RKO (cell line): ENCODE data around the gene ORAI3.

Source experiments
- DNase-seq: peaks from one replicate; pipeline ENCODE4 v3.0.0-alpha.2; 2016; ENCODE audit warnings: low spot score

Gene ORAI3

DNA sequence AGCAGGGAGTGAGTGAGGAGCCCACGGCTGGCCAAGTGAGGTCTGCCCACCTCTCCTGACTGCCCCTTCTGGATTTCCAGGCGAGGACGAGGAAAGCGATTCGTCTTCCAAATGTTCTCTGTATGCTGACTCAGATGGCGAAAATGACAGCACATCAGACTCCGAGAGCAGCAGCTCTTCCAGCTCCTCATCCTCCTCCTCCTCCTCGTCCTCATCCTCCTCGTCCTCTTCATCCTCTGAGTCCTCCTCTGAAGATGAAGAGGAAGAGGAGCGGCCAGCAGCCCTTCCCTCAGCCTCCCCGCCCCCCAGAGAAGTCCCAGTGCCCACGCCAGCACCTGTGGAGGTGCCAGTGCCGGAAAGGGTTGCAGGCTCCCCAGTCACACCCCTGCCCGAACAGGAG is 22.4 kb downstream of the ORAI3 start:
- no peak for DNase-seq

DNA sequence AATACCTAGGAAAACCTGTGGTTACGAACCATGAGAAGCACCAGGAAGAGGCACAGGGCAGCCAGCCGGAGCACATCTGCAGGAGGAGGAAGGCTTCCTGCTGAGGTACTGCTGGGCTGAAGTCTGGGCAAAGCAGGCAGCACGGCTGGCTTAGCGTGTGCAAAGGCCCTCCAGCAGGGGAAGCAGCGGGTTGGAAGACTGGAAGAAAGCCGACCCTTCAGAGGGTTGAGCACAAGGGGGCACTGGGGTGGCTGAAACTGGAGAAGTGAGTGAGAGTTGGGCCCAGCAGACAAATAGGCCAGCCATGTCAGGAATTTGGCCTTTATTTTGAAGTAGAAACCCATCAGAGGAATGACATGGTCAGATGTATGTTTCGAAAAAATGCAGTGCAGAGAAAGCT is 24.0 kb downstream of the ORAI3 start:
- DNase-seq = no peak

DNA sequence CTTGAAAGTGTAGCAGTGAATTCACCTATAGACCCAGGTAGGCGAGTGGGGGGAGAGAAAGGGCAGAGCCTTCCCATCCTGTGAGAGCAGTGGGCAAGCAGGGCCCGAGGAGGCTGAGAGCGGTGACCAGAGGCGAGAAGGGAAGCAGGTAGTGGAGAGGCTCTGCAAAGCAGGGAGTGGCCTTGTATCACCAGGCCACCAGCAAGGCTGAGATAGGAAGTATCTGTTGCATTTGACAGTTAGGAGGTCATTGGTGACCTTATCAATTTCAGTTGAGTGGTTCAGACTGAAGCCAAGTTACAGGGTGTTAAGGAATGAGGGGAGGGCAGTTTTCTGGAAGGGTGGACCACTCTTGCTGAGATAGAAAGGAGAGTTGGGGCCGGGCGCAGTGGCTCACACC is 25.5 kb downstream of the ORAI3 start:
- no peak for DNase-seq

DNA sequence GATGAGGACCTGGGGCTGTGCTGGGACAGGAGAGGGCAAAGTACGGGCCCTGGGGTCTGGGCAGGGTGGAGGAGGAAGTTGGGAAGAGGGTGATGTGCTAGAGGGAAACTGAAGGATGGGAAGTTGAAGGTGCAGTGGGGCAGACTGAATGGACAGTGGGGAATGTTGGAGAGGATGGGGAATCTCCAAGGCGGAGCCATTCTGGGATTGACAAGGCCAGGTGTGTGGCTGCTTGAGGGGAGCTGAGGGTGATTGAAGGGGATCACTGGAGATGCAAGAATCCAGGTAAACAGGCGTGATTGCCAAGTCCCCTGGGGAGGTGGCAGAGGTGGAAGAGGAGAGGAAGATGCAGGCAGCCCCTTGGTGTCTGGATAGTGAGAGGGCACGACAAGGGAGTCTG is 27.6 kb downstream of the ORAI3 start:
- no peak for DNase-seq

DNA sequence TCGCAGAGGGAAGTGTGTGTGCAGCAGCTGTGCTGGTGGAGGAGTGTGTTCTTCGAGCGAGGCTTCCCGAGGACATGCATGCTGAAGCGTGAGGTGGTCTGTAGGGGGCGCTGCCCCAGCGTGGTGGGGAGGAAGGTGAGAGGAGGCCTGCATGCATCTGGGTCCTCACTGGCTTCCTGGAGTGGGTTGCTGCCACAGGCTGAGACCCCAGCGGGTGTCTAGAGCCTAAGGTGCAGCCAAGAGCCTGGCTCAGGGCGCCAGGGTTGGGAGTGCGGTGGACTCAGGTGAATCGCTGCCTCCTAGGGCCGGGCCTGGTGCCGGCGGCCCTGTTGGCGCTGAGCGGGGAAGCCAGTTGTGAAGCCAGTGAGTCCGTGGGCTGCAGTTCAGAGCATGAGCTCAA is 28.6 kb downstream of the ORAI3 start:
- no peak for DNase-seq

DNA sequence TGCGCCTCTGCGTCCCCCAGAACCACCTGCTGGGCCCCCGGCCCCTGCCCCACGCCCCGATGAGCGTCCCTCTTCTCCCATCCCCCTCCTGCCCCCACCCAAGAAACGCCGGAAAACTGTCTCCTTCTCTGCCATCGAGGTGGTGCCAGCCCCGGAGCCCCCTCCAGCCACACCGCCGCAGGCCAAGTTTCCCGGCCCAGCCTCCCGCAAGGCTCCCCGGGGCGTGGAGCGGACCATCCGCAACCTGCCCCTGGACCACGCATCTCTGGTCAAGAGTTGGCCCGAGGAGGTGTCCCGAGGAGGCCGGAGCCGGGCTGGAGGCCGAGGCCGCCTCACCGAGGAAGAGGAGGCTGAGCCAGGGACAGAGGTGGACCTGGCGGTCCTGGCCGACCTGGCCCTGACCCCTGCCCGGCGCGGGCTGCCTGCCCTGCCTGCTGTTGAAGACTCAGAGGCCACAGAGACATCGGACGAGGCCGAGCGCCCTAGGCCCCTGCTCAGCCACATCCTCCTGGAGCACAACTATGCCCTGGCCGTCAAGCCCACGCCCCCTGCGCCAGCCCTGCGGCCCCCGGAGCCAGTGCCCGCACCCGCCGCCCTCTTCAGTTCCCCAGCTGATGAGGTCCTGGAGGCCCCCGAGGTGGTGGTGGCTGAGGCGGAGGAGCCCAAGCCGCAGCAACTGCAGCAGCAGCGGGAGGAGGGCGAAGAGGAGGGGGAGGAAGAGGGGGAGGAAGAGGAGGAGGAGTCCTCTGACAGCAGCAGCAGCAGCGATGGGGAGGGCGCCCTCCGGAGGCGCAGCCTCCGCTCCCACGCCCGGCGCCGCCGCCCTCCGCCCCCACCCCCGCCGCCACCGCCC is 30.5 kb downstream of the ORAI3 start:
- no peak for DNase-seq

DNA sequence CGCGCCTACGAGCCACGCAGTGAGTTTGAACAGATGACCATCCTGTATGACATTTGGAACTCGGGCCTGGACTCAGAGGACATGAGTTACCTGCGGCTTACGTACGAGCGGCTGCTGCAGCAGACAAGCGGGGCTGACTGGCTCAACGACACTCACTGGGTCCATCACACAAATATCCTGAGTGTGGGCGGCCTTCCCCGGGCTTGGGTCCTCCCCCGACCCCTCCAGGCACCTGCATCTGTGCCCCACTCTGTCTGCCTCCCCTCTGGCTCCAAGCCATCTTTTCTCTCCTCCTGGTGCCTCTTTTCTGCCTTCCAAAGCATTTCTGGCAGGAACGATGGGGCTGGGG is 31.1 kb downstream of the ORAI3 start:
- no peak for DNase-seq

DNA sequence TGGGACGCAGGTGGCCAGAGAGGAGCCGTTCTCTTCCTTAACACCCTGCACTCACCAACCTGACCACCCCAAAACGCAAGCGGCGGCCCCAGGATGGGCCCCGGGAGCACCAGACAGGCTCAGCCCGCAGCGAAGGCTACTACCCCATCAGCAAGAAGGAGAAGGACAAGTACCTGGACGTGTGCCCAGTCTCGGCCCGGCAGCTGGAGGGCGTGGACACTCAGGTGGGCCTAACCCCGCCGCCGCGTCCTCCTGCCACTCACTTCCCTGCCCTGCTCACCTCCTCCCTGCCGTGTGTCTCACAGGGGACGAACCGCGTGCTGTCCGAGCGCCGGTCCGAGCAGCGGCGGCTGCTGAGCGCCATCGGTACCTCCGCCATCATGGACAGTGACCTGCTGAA is 31.6 kb downstream of the ORAI3 start:
- DNase-seq = no peak

DNA sequence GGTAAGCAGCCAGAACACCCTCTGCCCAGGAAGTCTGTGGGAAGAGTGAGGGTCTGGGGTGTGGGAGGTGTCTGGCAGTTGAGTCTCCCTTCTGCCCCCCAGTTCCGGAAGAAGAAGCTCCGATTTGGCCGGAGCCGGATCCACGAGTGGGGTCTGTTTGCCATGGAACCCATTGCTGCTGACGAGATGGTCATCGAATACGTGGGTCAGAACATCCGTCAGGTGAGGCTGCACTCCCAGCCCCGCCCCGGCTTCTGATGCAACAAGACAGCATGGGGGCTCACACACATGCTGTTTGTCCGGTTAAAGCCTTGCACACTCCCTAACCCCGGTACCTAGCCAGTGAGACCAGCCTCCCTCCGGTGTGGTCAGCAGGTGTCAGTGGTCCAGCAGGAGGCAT is 32.1 kb downstream of the ORAI3 start:
- DNase-seq = no peak

DNA sequence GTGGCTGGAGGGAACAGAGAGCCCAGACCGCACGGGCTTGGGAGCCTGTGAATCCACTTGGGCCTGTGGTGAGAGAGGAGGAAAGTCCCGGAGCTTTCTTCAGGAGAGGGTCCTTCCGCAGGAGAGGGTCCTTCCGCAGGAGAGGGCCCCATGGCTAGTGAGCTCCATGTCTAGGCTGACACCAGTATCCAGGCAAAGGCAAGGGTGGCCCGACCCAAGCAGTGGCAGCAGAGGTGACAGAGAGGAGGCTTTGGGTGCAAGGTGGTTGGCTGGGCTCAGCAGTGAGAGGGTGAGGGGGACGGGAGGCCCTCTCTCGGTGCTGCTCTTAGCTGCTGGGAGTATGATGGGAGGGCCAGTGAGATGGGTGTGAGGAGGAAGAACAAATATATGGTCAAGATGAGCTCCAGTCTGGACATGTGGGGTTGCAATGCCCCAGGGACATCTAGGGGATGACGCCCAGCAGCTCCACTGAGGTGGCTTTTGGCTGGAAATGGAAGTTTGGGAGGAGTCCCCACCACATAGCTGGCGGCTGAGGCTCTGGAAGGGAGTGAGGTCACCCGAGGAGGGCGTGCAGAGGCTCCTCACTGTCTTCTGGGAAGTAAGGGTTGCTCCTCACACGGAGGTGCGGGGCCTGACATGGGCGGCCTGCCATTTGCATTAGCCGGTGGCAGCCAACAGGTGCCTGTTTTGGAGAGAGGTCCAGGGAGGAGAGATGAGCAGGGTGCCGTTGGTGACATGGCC is 33.9 kb downstream of the ORAI3 start:
- no peak for DNase-seq

DNA sequence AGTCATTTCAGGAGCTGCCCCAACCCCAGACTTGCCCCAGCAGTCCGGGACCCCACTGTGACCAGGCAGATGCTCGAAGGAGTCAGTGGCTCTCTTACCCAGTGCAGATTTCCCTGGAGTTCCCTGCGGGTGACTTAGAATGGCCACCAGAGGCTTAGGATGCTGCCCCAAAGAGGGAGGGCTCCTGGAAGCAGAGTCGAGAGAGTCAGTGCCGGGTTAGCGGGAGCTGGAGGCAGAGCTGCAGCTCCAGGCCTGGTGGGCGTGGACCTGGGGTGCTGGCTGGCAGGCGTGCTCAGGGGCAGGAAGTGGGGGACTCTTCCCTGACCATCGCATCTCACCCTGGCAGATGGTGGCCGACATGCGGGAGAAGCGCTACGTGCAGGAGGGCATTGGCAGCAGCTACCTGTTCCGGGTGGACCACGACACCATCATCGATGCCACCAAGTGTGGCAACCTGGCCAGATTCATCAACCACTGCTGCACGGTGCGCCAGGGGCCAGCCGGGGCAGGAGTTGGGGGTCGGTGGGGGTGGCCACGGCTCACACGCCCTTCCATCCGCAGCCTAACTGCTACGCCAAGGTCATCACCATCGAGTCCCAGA is 34.5 kb downstream of the ORAI3 start:
- no peak for DNase-seq

DNA sequence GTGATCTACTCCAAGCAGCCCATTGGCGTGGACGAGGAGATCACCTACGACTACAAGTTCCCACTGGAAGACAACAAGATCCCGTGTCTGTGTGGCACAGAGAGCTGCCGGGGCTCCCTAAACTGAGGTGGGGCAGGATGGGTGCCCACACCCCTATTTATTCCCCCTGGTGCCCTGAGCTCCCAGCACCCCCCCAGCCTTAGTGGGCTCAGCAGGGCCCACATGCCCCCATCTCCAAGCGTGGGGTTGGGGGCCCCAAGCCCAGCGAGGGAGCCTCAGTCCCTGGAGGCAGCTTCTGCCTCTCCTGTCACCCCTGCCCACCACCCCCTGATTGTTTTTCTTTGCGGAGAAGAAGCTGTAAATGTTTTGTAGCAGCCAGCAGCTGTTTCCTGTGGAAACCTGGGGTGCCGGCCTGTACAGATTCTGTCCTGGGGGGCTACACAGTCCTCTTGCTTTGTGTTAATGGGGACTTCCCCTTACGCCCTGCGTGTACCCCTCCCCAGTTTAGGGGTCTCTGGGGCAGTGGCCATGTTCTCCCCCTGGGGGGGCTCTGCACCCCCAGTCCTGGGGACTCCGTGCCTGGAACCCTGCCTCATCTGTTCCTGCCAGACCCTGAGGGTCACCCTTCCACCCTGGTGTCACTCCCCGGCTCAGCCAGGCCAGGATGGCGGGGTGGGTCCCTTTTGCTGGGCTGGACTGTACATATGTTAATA is 35.2 kb downstream of the ORAI3 start:
- DNase-seq = no peak

DNA sequence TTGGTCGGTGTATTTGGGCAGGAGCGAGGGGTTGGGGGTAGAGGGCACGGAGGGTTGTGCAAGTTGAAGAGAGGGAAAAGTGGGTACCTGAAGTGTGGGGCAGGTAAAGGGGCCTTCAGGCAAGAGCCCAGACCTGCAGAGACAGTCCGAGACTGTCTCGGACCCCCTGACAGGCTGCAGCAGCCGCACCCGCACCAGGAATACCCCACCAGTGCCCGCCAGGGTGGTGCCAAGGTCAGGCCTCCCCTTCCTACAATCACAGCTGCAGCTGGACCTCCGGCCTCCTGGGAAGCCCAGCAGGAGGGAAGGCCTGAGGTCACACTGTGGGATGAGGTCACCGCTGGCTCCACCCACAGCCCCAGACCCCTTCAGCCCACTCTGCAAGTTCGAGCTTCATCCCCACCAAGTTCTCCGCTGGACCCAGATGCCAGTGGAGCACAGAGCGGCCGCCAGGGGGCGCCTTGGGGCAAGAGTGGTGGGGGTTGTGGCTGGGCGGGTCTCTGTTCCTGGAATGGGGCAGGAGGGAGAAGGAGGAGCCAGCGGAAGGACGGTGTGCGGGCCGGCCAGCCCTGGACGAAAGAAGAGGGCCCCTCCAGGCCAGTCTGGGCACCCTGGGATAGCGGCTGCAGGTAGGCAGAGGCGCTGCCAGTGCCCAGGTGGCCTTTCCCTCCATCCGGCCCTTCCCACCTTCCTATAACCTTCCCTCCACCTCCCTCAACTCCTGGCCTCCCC is 36.0 kb downstream of the ORAI3 start, which contains the start of gene HSD3B7:
TSS of gene HSD3B7 (plus strand) at position 539 of the 732 bp plus-strand sequence. CDS start 452 bp downstream, outside the sequence.
- DNase-seq = peak; percentile 81

DNA sequence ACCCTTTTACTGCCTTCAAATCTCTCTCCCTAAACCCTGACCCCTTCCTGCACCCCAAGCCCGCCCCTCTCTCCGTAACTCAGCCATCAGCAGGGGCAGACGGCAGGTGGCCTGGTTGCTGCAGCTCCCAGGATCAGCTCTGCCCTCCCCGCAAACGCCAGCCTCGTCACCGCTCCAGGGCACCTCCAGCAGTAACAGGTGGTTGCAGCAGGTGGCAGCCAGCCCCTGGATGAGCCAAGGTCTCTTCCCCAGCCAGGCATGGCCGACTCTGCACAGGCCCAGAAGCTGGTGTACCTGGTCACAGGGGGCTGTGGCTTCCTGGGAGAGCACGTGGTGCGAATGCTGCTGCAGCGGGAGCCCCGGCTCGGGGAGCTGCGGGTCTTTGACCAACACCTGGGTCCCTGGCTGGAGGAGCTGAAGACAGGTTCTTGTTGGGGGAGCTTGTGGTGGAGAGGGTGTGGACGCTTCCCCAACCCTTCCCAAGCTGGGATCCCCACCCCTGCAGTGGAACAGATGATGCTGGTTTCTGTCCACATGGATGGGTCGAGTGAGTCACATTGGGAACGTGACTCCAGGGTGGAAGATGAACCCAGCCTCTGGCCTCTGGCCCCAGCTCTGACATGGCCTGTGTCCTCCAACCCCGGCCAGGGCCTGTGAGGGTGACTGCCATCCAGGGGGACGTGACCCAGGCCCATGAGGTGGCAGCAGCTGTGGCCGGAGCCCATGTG is 36.7 kb downstream of the ORAI3 start:
- DNase-seq = peak; percentile 60

DNA sequence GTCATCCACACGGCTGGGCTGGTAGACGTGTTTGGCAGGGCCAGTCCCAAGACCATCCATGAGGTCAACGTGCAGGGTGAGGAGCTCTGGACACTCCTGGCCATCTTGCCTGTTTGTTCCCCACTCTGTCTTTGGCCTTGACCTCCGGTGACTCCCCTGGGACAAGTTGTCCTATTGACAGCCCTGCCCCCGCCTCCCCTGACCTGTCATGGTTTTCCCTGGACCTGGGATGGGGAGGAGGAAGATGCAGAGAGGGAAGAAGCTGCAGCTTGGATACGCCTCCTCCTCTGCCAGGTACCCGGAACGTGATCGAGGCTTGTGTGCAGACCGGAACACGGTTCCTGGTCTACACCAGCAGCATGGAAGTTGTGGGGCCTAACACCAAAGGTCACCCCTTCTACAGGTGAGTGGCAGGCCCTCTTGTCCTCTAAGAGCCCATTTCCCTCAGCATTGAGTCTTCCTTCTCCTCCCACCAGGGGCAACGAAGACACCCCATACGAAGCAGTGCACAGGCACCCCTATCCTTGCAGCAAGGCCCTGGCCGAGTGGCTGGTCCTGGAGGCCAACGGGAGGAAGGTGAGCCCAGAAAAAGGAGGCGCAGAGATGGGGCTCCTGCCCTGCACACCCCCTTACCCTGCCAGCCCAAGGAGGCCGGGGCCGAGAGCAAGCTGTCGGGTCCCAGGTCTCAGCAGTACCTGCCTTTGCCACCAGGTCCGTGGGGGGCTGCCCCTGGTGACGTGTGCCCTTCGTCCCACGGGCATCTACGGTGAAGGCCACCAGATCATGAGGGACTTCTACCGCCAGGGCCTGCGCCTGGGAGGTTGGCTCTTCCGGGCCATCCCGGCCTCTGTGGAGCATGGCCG is 37.5 kb downstream of the ORAI3 start:
- DNase-seq = no peak

DNA sequence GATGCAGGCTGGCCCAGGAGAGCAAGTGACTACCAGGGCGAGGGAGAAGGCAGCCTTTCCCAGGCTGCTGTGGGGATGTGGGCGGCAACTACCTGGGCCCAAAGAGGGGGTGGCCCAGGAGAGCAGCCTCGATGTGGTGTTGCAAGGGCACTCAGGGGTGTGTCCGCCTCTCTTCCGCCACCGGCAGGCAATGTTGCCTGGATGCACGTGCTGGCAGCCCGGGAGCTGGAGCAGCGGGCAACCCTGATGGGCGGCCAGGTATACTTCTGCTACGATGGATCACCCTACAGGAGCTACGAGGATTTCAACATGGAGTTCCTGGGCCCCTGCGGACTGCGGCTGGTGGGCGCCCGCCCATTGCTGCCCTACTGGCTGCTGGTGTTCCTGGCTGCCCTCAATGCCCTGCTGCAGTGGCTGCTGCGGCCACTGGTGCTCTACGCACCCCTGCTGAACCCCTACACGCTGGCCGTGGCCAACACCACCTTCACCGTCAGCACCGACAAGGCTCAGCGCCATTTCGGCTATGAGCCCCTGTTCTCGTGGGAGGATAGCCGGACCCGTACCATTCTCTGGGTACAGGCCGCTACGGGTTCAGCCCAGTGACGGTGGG is 38.8 kb downstream of the ORAI3 start:
- DNase-seq = no peak

DNA sequence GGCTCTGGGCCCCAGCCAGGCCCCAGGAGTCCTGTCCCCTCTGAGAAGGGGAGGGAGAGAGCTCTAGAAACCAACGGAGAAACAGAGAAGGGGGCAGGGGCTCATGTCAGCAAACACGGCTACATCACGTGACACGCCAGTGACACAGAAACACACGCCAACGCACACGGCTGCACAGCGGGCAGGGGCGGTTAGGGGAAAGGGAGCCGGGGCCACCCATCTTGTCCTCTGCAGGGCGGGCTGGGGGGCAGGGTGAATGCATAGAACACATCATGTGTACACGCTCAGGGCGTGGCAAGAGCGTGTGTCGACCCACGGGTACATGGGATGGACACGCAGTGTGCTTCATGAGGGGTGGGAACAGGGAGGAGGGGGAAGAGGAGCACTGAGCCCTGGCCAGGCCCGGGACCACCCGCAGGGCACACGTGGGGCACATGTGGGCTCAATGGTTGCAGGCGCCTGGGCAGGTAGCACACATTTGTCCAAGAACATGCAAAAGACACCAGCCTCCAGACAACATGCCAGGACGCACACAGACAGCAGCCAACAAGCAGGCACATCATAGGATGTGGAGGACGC is 40.7 kb downstream of the ORAI3 start:
- DNase-seq = no peak

DNA sequence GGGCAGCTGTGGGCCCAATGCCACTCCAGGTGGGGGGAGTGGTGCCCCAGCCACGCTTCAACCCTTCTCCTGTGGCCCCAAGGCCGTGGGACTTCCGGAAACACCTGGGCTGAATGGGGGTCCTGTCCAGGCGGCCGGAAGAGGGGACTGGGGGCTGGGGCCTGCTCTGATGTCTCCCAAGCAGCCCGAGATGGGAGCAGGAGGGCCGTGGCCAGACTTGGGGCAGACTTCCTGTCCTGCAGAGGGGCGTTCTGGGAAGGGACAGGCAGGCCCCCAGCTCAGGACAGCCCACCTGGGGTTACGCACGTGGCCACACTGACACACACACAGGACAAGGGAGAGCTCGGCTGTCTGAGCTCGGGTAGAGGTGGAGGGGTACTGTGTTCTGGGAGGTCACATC is 41.2 kb downstream of the ORAI3 start:
- DNase-seq = no peak

DNA sequence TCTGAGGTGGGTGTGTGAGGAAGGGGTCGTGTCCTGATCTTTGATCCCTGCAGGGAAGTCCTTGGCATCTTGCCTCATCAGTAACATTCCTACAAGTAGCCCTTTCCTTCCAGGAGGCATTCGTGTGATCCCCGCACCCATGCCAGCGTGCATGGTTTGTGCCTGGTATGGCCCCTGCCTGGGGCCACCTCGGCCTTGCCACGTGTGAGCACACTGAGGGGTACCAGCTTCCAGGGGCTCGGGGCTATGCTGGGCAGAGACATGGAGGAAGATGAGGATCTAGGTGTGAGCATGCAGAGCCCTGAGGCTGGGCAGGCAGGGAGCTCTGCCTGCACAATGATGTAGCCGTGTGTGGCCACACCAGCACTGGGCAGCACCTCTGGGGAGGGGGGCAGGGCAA is 42.2 kb downstream of the ORAI3 start:
- no peak for DNase-seq
